GM04503 (cell line): ENCODE results near the gene ZNF891.

ENCODE experiments used
- DNase-seq: peaks from one replicate; pipeline ENCODE4 v3.0.0-alpha.2; 2012; ENCODE audit warnings: low read depth

ZNF891 gene

GRCh38 chr12:133061954-133062353 lies 68.1 kb downstream of the ZNF891 start:
- no peak for DNase-seq

- DNase-seq = no peak
Measured at GRCh38 chr12:133058203-133059113, 71.6 kb downstream of the ZNF891 start.

GRCh38 chr12:133057446-133057845 lies 72.6 kb downstream of the ZNF891 start:
- no peak for DNase-seq
